Measurements from ENCODE around the gene OR13F1. TPM values are rescaled to one million over a fixed set of nuclear protein-coding genes. Genes with fewer than 3 reads are reported as not detected.

Gene OR13F1
- total RNA-seq (2016; rRNA removed; fragmentation: Illumina TruSeq; extraction: Trizol): not detected in 2 replicates
- total RNA-seq (2016; cell fraction: cytosol; rRNA removed; fragmentation: Illumina TruSeq; extraction: Trizol; ENCODE audit: low read depth): not detected in 2 replicates
- not detected in 2 replicates for total RNA-seq (2016; cell fraction: insoluble cytoplasmic fraction; rRNA removed; fragmentation: Illumina TruSeq; extraction: Trizol)
- total RNA-seq (2016; cell fraction: membrane; rRNA removed; fragmentation: Illumina TruSeq; extraction: Trizol): not detected in 2 replicates
- total RNA-seq (2016; cell fraction: nucleus; rRNA removed; fragmentation: Illumina TruSeq; extraction: Trizol): not detected in 2 replicates
- polyA plus RNA-seq (2011; rRNA removed): not detected in 2 replicates
- polyA plus RNA-seq (2011; cell fraction: cytosol; rRNA removed): not detected in 2 replicates
- not detected in 2 replicates for polyA plus RNA-seq (2011; cell fraction: nucleus; rRNA removed)
- polyA plus RNA-seq (2012): not detected in 2 replicates
- polyA plus RNA-seq (2016; cell fraction: cytosol; fragmentation: Illumina TruSeq; extraction: Trizol; ENCODE audit: low read depth): not detected in 2 replicates
- polyA plus RNA-seq (2016; cell fraction: insoluble cytoplasmic fraction; fragmentation: Illumina TruSeq; extraction: Trizol; ENCODE audit: low read depth): not detected in 2 replicates
- polyA plus RNA-seq (2016; cell fraction: membrane; fragmentation: Illumina TruSeq; extraction: Trizol; ENCODE audit: low read depth): not detected in 2 replicates
- not detected in 2 replicates for polyA plus RNA-seq (2016; cell fraction: nucleus; fragmentation: Illumina TruSeq; extraction: Trizol; ENCODE audit: insufficient read depth, low read depth)
- not detected in 2 replicates for polyA minus RNA-seq (2011; rRNA and poly(A)+ RNA removed; ENCODE audit: low replicate concordance)
- not detected in 2 replicates for polyA minus RNA-seq (2011; cell fraction: cytosol; rRNA and poly(A)+ RNA removed)
- not detected in 2 replicates for polyA minus RNA-seq (2011; cell fraction: nucleus; rRNA and poly(A)+ RNA removed)
- Bru-seq, nascent RNA: not detected
- BruChase-seq, experiment 1, labeled RNA remaining after a 6-hour chase: not detected
- BruChase-seq, experiment 2, labeled RNA remaining after a 2-hour chase: not detected
- long read RNA-seq, experiment 1: 0 reads
- long read RNA-seq, experiment 2: 0 reads

GRCh38 chr9:104503963-104504362, at the start of gene OR13F1:
Gene OR13F1 (plus strand): TSS chr9:104504263. CDS start chr9:104504263, 0 bp downstream.
- intact Hi-C loops (cut with micrococcal nuclease; ENCODE audit: unreplicated experiment): no loop called here
- CTCF ChIA-PET (ENCODE audit: low intra/inter-chr PET ratio, low total read pairs): no interaction called here
- H3K27me3 ChIP-seq (ENCODE audit: control insufficient read depth in 1 of 2, insufficient read depth in 2 of 2, low read length in 2 of 2): no peaks in the 10 kb centered on the region
- ATAC-seq (no peak), FAIRE-seq (no peak), DNase-seq (ENCODE audit: low spot score) (no peak)
- POLR2A ChIA-PET: no interaction called here
- no peaks in the 10 kb centered on the region for H3K79me2 ChIP-seq (ENCODE audit: insufficient read depth, low read length)
- no peaks in the 10 kb centered on the region for H4K20me1 ChIP-seq (ENCODE audit: insufficient read depth, low read length)
- BruUV-seq (replicated peaks): no TSS peak
- H3K9ac ChIP-seq (ENCODE audit: insufficient read depth, low read depth, low read length): no peak within 1 kb of the TSS
- WGBS (ENCODE audit: low lambda C conversion rate): 38% methylated on average over 5 of the region's 5 CpGs
- in situ Hi-C loops (cut with HindIII; ENCODE audit: extremely low pct_ligation_motif_present, low pct_unique_long_range_greater_than_20kb): no loop called here
- no peak within 1 kb of the TSS for H2AFZ ChIP-seq (ENCODE audit: low read length)
- TF ChIP-seq MNT (IDR thresholded peaks at IDR 0.05): no peak
- no peak for TF ChIP-seq PHB2 (IDR thresholded peaks at IDR 0.05; ENCODE audit: partially characterized antibody)
- no peak for TF ChIP-seq MAFF (IDR thresholded peaks at IDR 0.05; ENCODE audit: low read depth, low read length)
- TF ChIP-seq SIN3A (IDR thresholded peaks at IDR 0.05; ENCODE audit: borderline replicate concordance, low read depth, low read length): no peak
- no peak for TF ChIP-seq ZC3H13 (CRISPR knock-in tag; IDR thresholded peaks at IDR 0.05)
- TF ChIP-seq SSRP1 (CRISPR knock-in tag; IDR thresholded peaks at IDR 0.05): no peak
- TF ChIP-seq TEAD2 (CRISPR knock-in tag; IDR thresholded peaks at IDR 0.05): no peak
- no peak for TF ChIP-seq SMAD1 (CRISPR knock-in tag; IDR thresholded peaks at IDR 0.05; ENCODE audit: borderline replicate concordance, low read depth)
- TF ChIP-seq NFE2L1 (CRISPR knock-in tag; IDR thresholded peaks at IDR 0.05; ENCODE audit: borderline replicate concordance): no peak
- no peak for TF ChIP-seq ZNF891 (CRISPR knock-in tag; IDR thresholded peaks at IDR 0.05)
- TF ChIP-seq JARID2 (CRISPR knock-in tag; IDR thresholded peaks at IDR 0.05; ENCODE audit: insufficient replicate concordance): no peak
- TF ChIP-seq ZBTB1 (CRISPR knock-in tag; IDR thresholded peaks at IDR 0.05; ENCODE audit: borderline replicate concordance): no peak
- H3K4me2 ChIP-seq (ENCODE audit: low read depth, low read length): no peak within 1 kb of the TSS
- no peak within 1 kb of the TSS for H3K27ac ChIP-seq (ENCODE audit: extremely low read length, insufficient read depth, low read length)
- no peaks in the 10 kb centered on the region for H3K9me3 ChIP-seq (ENCODE audit: low read length)
- no peaks in the 10 kb centered on the region for H3K36me3 ChIP-seq (replicated peaks in 1 of 2; ENCODE audit: control insufficient read depth in 1 of 2, insufficient read depth in 2 of 2, low read length in 2 of 2)
- no peaks in the 10 kb centered on the region for H3K4me1 ChIP-seq (ENCODE audit: insufficient read depth, low read length)
- H3K4me3 ChIP-seq (replicated peaks in 1 of 3; ENCODE audit: insufficient read depth in 1 of 3, low read depth in 2 of 3, low read length in 3 of 3): no peak within 1 kb of the TSS
